Activated T-helper 2 cell treated with anti-CD3 and anti-CD28 coated beads, Interferon-gamma antibody, Interleukin-2, Interleukin-4, amounts not matched to agents 10 μg/mL and 5 μg/mL and 100 μg/mL, durations not matched to agents 14 hours and 24 hours and 36 hours (primary cell): Measurements from ENCODE around the gene ABCA9. TPM values are rescaled to one million over a fixed set of nuclear protein-coding genes. Genes with fewer than 3 reads are reported as not detected.

Experiments used
- total RNA-seq: library from RNA; stranded (reverse); gene quantifications from 2 replicates; pipeline ENCODE4 v1.2.3, GENCODE V29; 2022

Gene ABCA9
- total RNA-seq, 1 donor from 2014 or later = not detected

Other genes with a start within 250 kb of the ABCA9 start
- not detected in 2 replicates for gene ABCA8, start 105.5 kb downstream of the ABCA9 start, total RNA-seq
- not detected in 2 replicates for gene ABCA6, start 81.0 kb upstream of the ABCA9 start, total RNA-seq
- 0.07 and 0.23 TPM in 2 replicates for gene ABCA10, start 167.9 kb upstream of the ABCA9 start, total RNA-seq